GM12874 (cell line): ENCODE measurements around the gene CYSRT1.
A peak's percentile ranks its signal among the peaks of the same experiment; 100 is the strongest.

Experiments used
- CTCF ChIP-seq: IDR thresholded peaks from 2 replicates; pipeline ENCODE4 v1.5.1; 2011; ENCODE audit warnings: low read depth, mild to moderate bottlenecking, control low read depth, low read length, moderate library complexity; ENCODE audit not compliant: insufficient read depth

CYSRT1 gene

GRCh38 chr9:137234758-137235423 lies 9.9 kb downstream of the CYSRT1 start:
- no peak for TF ChIP-seq CTCF

GRCh38 chr9:137235424-137236237 lies 10.7 kb downstream of the CYSRT1 start:
- TF ChIP-seq CTCF, result no peak

DNA sequence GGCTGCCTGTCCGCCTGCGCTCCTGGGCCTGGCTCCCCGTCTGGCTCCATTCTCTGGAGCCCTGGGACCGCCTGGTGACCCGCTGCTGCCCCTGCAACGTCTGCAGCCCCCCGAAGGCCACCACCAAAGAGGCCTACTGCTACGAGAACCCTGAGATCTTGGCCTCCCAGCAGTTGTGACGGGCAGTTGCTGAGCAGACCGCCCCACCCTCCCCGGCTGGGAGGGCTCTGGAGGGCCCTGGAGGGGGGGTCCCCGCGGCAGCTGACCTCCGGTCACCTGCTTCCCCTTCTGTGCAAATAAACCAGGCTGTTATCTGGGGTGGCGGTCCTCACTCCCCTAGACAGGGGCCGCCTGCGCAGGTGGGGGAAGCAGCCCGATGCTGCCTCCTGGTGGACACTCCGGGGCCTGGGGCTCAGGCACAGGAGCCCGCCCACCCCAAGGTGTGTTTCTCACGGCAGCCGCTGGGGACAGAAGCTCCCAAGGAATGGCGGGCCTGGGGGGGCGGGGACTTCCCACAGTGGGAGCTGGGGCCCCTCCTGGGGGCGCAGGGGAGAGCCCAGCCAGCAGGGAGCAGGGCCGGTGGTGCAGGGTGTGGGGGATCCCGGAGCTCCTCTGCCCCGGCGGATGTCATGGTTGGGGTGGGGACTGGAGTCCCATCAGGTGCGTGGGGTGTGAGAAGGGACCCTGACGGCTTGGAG lies 11.4 kb downstream of the CYSRT1 start:
- TF ChIP-seq CTCF, result peak; percentile 99

- no peak for TF ChIP-seq CTCF
These were observed 12.0 kb downstream of the CYSRT1 start for GRCh38 chr9:137236936-137237421.

- no peak for TF ChIP-seq CTCF
These were observed 13.1 kb downstream of the CYSRT1 start for GRCh38 chr9:137237759-137238726.

DNA sequence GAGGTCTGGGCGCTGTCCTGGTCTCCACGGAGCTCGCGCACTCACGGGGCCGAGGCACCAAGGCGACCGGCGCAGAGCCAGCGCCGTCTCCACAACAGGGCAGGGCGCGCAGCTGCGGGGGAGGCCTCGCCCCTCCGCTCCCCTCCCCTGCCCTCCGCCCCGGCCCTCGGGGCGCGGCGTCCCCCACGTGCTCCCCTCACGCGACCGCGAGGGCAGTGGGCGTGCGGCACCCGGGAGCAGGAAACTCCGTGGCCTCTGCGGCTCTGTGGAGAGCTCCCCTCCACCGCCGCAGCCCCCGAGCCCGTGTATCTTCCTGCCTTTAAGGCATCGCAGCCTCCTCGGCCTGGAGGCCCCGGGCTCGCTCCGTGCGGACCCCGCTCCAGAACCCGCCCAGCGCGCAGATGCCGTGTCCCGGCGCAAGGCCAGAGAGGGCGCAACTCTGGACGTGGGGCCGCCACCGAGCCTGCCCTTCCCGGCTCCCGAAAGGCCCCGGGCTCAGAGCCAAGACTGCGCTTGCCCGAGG lies 15.4 kb downstream of the CYSRT1 start:
- TF ChIP-seq CTCF, result no peak
